GM18870 (cell line): ENCODE measurements around the gene CERKL.
A peak's percentile ranks its signal among the peaks of the same experiment; 100 is the strongest.

Experiments used
- ATAC-seq: cut with Tn5 transposase; IDR thresholded peaks from one replicate; pipeline ENCODE4 v1.9.1; 2021; ENCODE audit warnings: moderate library complexity; ENCODE audit not compliant: unreplicated experiment

Gene CERKL

GRCh38 chr2:181578829-181579228 is 78.1 kb downstream of the CERKL start:
- ATAC-seq, result peak; percentile 35

GRCh38 chr2:181576431-181576830 is 80.5 kb downstream of the CERKL start:
- ATAC-seq, result no peak

GRCh38 chr2:181575650-181576025 is 81.3 kb downstream of the CERKL start:
- ATAC-seq, result no peak

GRCh38 chr2:181575024-181575649 is 81.8 kb downstream of the CERKL start:
- no peak for ATAC-seq

GRCh38 chr2:181574321-181574720 is 82.6 kb downstream of the CERKL start:
- no peak for ATAC-seq

GRCh38 chr2:181573140-181573736 is 83.7 kb downstream of the CERKL start:
- no peak for ATAC-seq

GRCh38 chr2:181570833-181571661 is 85.9 kb downstream of the CERKL start:
- ATAC-seq, result no peak

- ATAC-seq, result no peak
Observed at GRCh38 chr2:181570059-181570458, 86.8 kb downstream of the CERKL start.

GRCh38 chr2:181566334-181567032 is 90.4 kb downstream of the CERKL start:
- no peak for ATAC-seq

- ATAC-seq, result no peak
Observed at GRCh38 chr2:181563101-181563692, 93.7 kb downstream of the CERKL start.

GRCh38 chr2:181558371-181558770 is 98.5 kb downstream of the CERKL start:
- ATAC-seq, result no peak

GRCh38 chr2:181554061-181554830 is 102.7 kb downstream of the CERKL start:
- no peak for ATAC-seq

GRCh38 chr2:181553244-181553643 is 103.7 kb downstream of the CERKL start:
- ATAC-seq, result no peak

- no peak for ATAC-seq
Observed at GRCh38 chr2:181552808-181553207, 104.1 kb downstream of the CERKL start.

GRCh38 chr2:181546086-181546485 is 110.8 kb downstream of the CERKL start:
- no peak for ATAC-seq

- ATAC-seq, result no peak
Observed at GRCh38 chr2:181542170-181542569, 114.7 kb downstream of the CERKL start.

GRCh38 chr2:181540421-181540820 is 116.5 kb downstream of the CERKL start:
- no peak for ATAC-seq

GRCh38 chr2:181536730-181537129 is 120.2 kb downstream of the CERKL start:
- no peak for ATAC-seq

- no peak for ATAC-seq
Observed at GRCh38 chr2:181528441-181528840, 128.5 kb downstream of the CERKL start.

GRCh38 chr2:181527058-181527457 is 129.8 kb downstream of the CERKL start:
- ATAC-seq, result no peak
